ENCODE results near the gene MAP1LC3C.

MAP1LC3C gene

GRCh38 chr1:241999026-241999425, at the start of gene MAP1LC3C:
Gene MAP1LC3C, minus strand, starts transcription at chr1:241999098. Its CDS starts 90 bp downstream, at chr1:241999008.
- peaks cover 4% of the 10 kb centered on the region for H3K4me1 ChIP-seq (ENCODE audit: control insufficient read depth, low read depth, low read length)
- no peaks in the 10 kb centered on the region for H3K9me3 ChIP-seq (ENCODE audit: control insufficient read depth, low read depth, low read length)
- no peak within 1 kb of the TSS for H3K27ac ChIP-seq (ENCODE audit: low read length)
- H3K27me3 ChIP-seq (ENCODE audit: control insufficient read depth, insufficient read depth, low read length): peaks cover 7% of the 10 kb centered on the region
- no peaks in the 10 kb centered on the region for H3K36me3 ChIP-seq (ENCODE audit: control insufficient read depth, low read depth, low read length)
- peak within 1 kb of the TSS; percentile 61 for H3K4me3 ChIP-seq (ENCODE audit: low read length)
- H3K9ac ChIP-seq (ENCODE audit: low read length): no peak within 1 kb of the TSS

- Histone ChIP-seq H3K4me3 (ENCODE audit: low read length) (no peak overlapping the region), H3K9ac (ENCODE audit: low read length) (no peak overlapping the region), H3K27me3 (ENCODE audit: control insufficient read depth, insufficient read depth, low read length) (no peaks in the 10 kb centered on the region), H3K4me1 (ENCODE audit: control insufficient read depth, low read depth, low read length) (no peaks in the 10 kb centered on the region), H3K9me3 (ENCODE audit: control insufficient read depth, low read depth, low read length) (no peaks in the 10 kb centered on the region), H3K27ac (ENCODE audit: low read length) (no peak overlapping the region), H3K36me3 (ENCODE audit: control insufficient read depth, low read depth, low read length) (no peaks in the 10 kb centered on the region)
Observed at GRCh38 chr1:242043165-242043564, 44.3 kb upstream of the MAP1LC3C start.

GRCh38 chr1:242034392-242034791, 35.5 kb upstream of the MAP1LC3C start:
- Histone ChIP-seq H3K4me3 (ENCODE audit: low read length) (no peak overlapping the region), H3K9ac (ENCODE audit: low read length) (no peak overlapping the region), H3K4me1 (ENCODE audit: control insufficient read depth, low read depth, low read length) (no peaks in the 10 kb centered on the region), H3K9me3 (ENCODE audit: control insufficient read depth, low read depth, low read length) (no peaks in the 10 kb centered on the region), H3K27ac (ENCODE audit: low read length) (no peak overlapping the region), H3K36me3 (ENCODE audit: control insufficient read depth, low read depth, low read length) (no peaks in the 10 kb centered on the region), H3K27me3 (ENCODE audit: control insufficient read depth, insufficient read depth, low read length) (no peaks in the 10 kb centered on the region)

GRCh38 chr1:242033447-242033846, 34.5 kb upstream of the MAP1LC3C start:
- Histone ChIP-seq H3K9ac (ENCODE audit: low read length) (no peak overlapping the region), H3K4me1 (ENCODE audit: control insufficient read depth, low read depth, low read length) (no peaks in the 10 kb centered on the region), H3K9me3 (ENCODE audit: control insufficient read depth, low read depth, low read length) (no peaks in the 10 kb centered on the region), H3K27ac (ENCODE audit: low read length) (no peak overlapping the region), H3K27me3 (ENCODE audit: control insufficient read depth, insufficient read depth, low read length) (no peaks in the 10 kb centered on the region), H3K36me3 (ENCODE audit: control insufficient read depth, low read depth, low read length) (no peaks in the 10 kb centered on the region), H3K4me3 (ENCODE audit: low read length) (no peak overlapping the region)

GRCh38 chr1:242030071-242030470, 31.2 kb upstream of the MAP1LC3C start:
- Histone ChIP-seq H3K27ac (ENCODE audit: low read length) (no peak overlapping the region), H3K4me1 (ENCODE audit: control insufficient read depth, low read depth, low read length) (no peaks in the 10 kb centered on the region), H3K36me3 (ENCODE audit: control insufficient read depth, low read depth, low read length) (no peaks in the 10 kb centered on the region), H3K9ac (ENCODE audit: low read length) (no peak overlapping the region), H3K9me3 (ENCODE audit: control insufficient read depth, low read depth, low read length) (no peaks in the 10 kb centered on the region), H3K27me3 (ENCODE audit: control insufficient read depth, insufficient read depth, low read length) (no peaks in the 10 kb centered on the region), H3K4me3 (ENCODE audit: low read length) (no peak overlapping the region)

GRCh38 chr1:242025681-242026080, 26.8 kb upstream of the MAP1LC3C start:
- Histone ChIP-seq H3K4me3 (ENCODE audit: low read length) (no peak overlapping the region), H3K4me1 (ENCODE audit: control insufficient read depth, low read depth, low read length) (no peaks in the 10 kb centered on the region), H3K9ac (ENCODE audit: low read length) (no peak overlapping the region), H3K9me3 (ENCODE audit: control insufficient read depth, low read depth, low read length) (no peaks in the 10 kb centered on the region), H3K36me3 (ENCODE audit: control insufficient read depth, low read depth, low read length) (no peaks in the 10 kb centered on the region), H3K27ac (ENCODE audit: low read length) (no peak overlapping the region), H3K27me3 (ENCODE audit: control insufficient read depth, insufficient read depth, low read length) (no peaks in the 10 kb centered on the region)

- Histone ChIP-seq H3K9me3 (ENCODE audit: control insufficient read depth, low read depth, low read length) (no peaks in the 10 kb centered on the region), H3K36me3 (ENCODE audit: control insufficient read depth, low read depth, low read length) (no peaks in the 10 kb centered on the region), H3K27ac (ENCODE audit: low read length) (no peak overlapping the region), H3K9ac (ENCODE audit: low read length) (no peak overlapping the region), H3K27me3 (ENCODE audit: control insufficient read depth, insufficient read depth, low read length) (no peaks in the 10 kb centered on the region), H3K4me1 (ENCODE audit: control insufficient read depth, low read depth, low read length) (no peaks in the 10 kb centered on the region), H3K4me3 (ENCODE audit: low read length) (no peak overlapping the region)
Observed at GRCh38 chr1:242023805-242024204, 24.9 kb upstream of the MAP1LC3C start.

- Histone ChIP-seq H3K9ac (ENCODE audit: low read length) (no peak overlapping the region), H3K27me3 (ENCODE audit: control insufficient read depth, insufficient read depth, low read length) (no peaks in the 10 kb centered on the region), H3K4me3 (ENCODE audit: low read length) (no peak overlapping the region), H3K9me3 (ENCODE audit: control insufficient read depth, low read depth, low read length) (no peaks in the 10 kb centered on the region), H3K36me3 (ENCODE audit: control insufficient read depth, low read depth, low read length) (no peaks in the 10 kb centered on the region), H3K4me1 (ENCODE audit: control insufficient read depth, low read depth, low read length) (no peaks in the 10 kb centered on the region), H3K27ac (ENCODE audit: low read length) (no peak overlapping the region)
Observed at GRCh38 chr1:242019018-242019417, 20.1 kb upstream of the MAP1LC3C start.

- H3K36me3 ChIP-seq (ENCODE audit: control insufficient read depth, low read depth, low read length): no peaks in the 10 kb centered on the region
- H3K4me3 ChIP-seq (ENCODE audit: low read length): no peak overlapping the region
- H3K9me3 ChIP-seq (ENCODE audit: control insufficient read depth, low read depth, low read length): no peaks in the 10 kb centered on the region
- no peaks in the 10 kb centered on the region for H3K4me1 ChIP-seq (ENCODE audit: control insufficient read depth, low read depth, low read length)
- H3K9ac ChIP-seq (ENCODE audit: low read length): no peak overlapping the region
- H3K27me3 ChIP-seq (ENCODE audit: control insufficient read depth, insufficient read depth, low read length): no peaks in the 10 kb centered on the region
- H3K27ac ChIP-seq (ENCODE audit: low read length): no peak overlapping the region
Observed at GRCh38 chr1:242017580-242018233, 18.8 kb upstream of the MAP1LC3C start.

- H3K4me1 ChIP-seq (ENCODE audit: control insufficient read depth, low read depth, low read length): no peaks in the 10 kb centered on the region
- H3K9me3 ChIP-seq (ENCODE audit: control insufficient read depth, low read depth, low read length): no peaks in the 10 kb centered on the region
- no peak overlapping the region for H3K9ac ChIP-seq (ENCODE audit: low read length)
- H3K27me3 ChIP-seq (ENCODE audit: control insufficient read depth, insufficient read depth, low read length): no peaks in the 10 kb centered on the region
- H3K36me3 ChIP-seq (ENCODE audit: control insufficient read depth, low read depth, low read length): no peaks in the 10 kb centered on the region
- no peak overlapping the region for H3K4me3 ChIP-seq (ENCODE audit: low read length)
- H3K27ac ChIP-seq (ENCODE audit: low read length): no peak overlapping the region
Observed at GRCh38 chr1:242016479-242016878, 17.6 kb upstream of the MAP1LC3C start.

- Histone ChIP-seq H3K9ac (ENCODE audit: low read length) (no peak overlapping the region), H3K4me1 (ENCODE audit: control insufficient read depth, low read depth, low read length) (peaks cover 6% of the 10 kb centered on the region)
Observed at GRCh38 chr1:242011894-242012660, 13.2 kb upstream of the MAP1LC3C start.

More at GRCh38 chr1:242011894-242012660, 13.2 kb upstream of the MAP1LC3C start:
- H3K27me3 ChIP-seq (ENCODE audit: control insufficient read depth, insufficient read depth, low read length): no peaks in the 10 kb centered on the region
- no peak overlapping the region for H3K27ac ChIP-seq (ENCODE audit: low read length)
- H3K4me3 ChIP-seq (ENCODE audit: low read length): no peak overlapping the region
- H3K36me3 ChIP-seq (ENCODE audit: control insufficient read depth, low read depth, low read length): no peaks in the 10 kb centered on the region
- no peaks in the 10 kb centered on the region for H3K9me3 ChIP-seq (ENCODE audit: control insufficient read depth, low read depth, low read length)

Data from iPS-18a (cell line).